HEK293 (cell line): ENCODE data around the gene POU2AF1.
A peak's percentile ranks its signal among the peaks of the same experiment; 100 is the strongest.

Experiments used
- CTCF ChIA-PET: fragments of 350-600 bp; formaldehyde crosslinking; extraction: SDS; loops from one replicate; lab custom pipeline; 2021; ENCODE audit warnings: antibody characterized with exemption; lab: Yijun Ruan, JAX
- POLR2A ChIA-PET: fragments of 300-600 bp; formaldehyde crosslinking; extraction: SDS; loops from one replicate; lab custom pipeline; 2020; ENCODE audit warnings: antibody characterized with exemption, inconsistent platforms; lab: Yijun Ruan, JAX
- H3K27ac ChIP-seq: fragments of 200-500 bp; sonication (Bioruptor generic); 2 replicates; pipeline ENCODE4 v1.5.1; 2014; ENCODE audit warnings: low read depth, low read length, control low read depth, inconsistent platforms; ENCODE audit errors: extremely low read depth
- H3K36me3 ChIP-seq, 2 experiments: fragments of 200-500 bp in 1 of 2; sonication (Bioruptor generic) in 1 of 2; 1 replicate in 1 of 2; 2 replicates in 1 of 2; pipeline ENCODE4 v1.5.1; 2014 to 2017; ENCODE audit warnings: inconsistent platforms in 2 of 2, low read length in 2 of 2; ENCODE audit not compliant: control insufficient read depth in 2 of 2, insufficient read depth in 1 of 2
- H3K4me1 ChIP-seq: fragments of 200-500 bp; sonication (Bioruptor generic); 2 replicates; pipeline ENCODE4 v1.5.1; 2014; ENCODE audit warnings: mild to moderate bottlenecking, low read length, inconsistent platforms; ENCODE audit not compliant: control insufficient read depth, insufficient read depth
- H3K4me3 ChIP-seq: 2 replicates; pipeline ENCODE4 v1.5.1; 2011; ENCODE audit warnings: low read depth, mild to moderate bottlenecking, control low read depth, low read length, moderate library complexity
- H3K9me3 ChIP-seq: fragments of 200-500 bp; sonication (Bioruptor generic); 2 replicates; pipeline ENCODE4 v1.5.1; 2014; ENCODE audit warnings: low read depth, low read length, inconsistent platforms; ENCODE audit not compliant: control insufficient read depth, insufficient read depth
- EGR2 ChIP-seq: fragments of 450-650 bp; formaldehyde crosslinking; IDR thresholded peaks from 2 replicates; pipeline ENCODE4 v1.5.1; 2016; ENCODE audit warnings: low read depth, missing biosample characterization, missing genetic modification characterization
- KLF1 ChIP-seq: fragments of 450-650 bp; formaldehyde crosslinking; IDR thresholded peaks from 2 replicates; pipeline ENCODE4 v1.5.1; 2016; ENCODE audit warnings: missing biosample characterization, missing genetic modification characterization
- KLF16 ChIP-seq: fragments of 450-650 bp; formaldehyde crosslinking; IDR thresholded peaks from 2 replicates; pipeline ENCODE4 v1.5.1; 2017; ENCODE audit warnings: missing biosample characterization, missing genetic modification characterization
- KLF9 ChIP-seq: fragments of 450-650 bp; formaldehyde crosslinking; IDR thresholded peaks from 2 replicates; pipeline ENCODE4 v1.5.1; 2016; ENCODE audit warnings: missing biosample characterization, missing genetic modification characterization, low read depth
- SCRT1 ChIP-seq: fragments of 450-650 bp; formaldehyde crosslinking; IDR thresholded peaks from 2 replicates; pipeline ENCODE4 v1.5.1; 2016; ENCODE audit warnings: missing biosample characterization, missing genetic modification characterization, borderline replicate concordance
- TCF7L2 ChIP-seq: IDR thresholded peaks from 2 replicates; pipeline ENCODE4 v1.6.1; 2011; ENCODE audit warnings: low read depth, mild to moderate bottlenecking, inconsistent platforms, low read length, moderate library complexity, borderline replicate concordance
- ZBTB17 ChIP-seq: fragments of 450-650 bp; formaldehyde crosslinking; IDR thresholded peaks from 2 replicates; pipeline ENCODE4 v1.5.1; 2016; ENCODE audit warnings: missing biosample characterization, missing genetic modification characterization
- ZFHX2 ChIP-seq: fragments of 450-650 bp; formaldehyde crosslinking; conservative IDR thresholded peaks from 2 replicates; pipeline ENCODE4 v1.5.1; 2016; ENCODE audit warnings: missing biosample characterization, missing genetic modification characterization
- ZNF133 ChIP-seq: fragments of 450-650 bp; formaldehyde crosslinking; IDR thresholded peaks from 2 replicates; pipeline ENCODE4 v1.5.1; 2016; ENCODE audit warnings: missing biosample characterization, missing genetic modification characterization
- ZNF174 ChIP-seq: fragments of 450-650 bp; formaldehyde crosslinking; IDR thresholded peaks from 2 replicates; pipeline ENCODE4 v1.5.0; 2017; ENCODE audit warnings: missing biosample characterization, mild to moderate bottlenecking, missing genetic modification characterization
- ZNF221 ChIP-seq: fragments of 450-650 bp; formaldehyde crosslinking; IDR thresholded peaks from 2 replicates; pipeline ENCODE4 v1.5.1; 2017; ENCODE audit warnings: missing biosample characterization, missing genetic modification characterization, borderline replicate concordance
- ZNF223 ChIP-seq: fragments of 450-650 bp; formaldehyde crosslinking; IDR thresholded peaks from 2 replicates; pipeline ENCODE4 v1.5.1; 2016; ENCODE audit warnings: missing biosample characterization, missing genetic modification characterization
- ZNF266 ChIP-seq: fragments of 450-650 bp; formaldehyde crosslinking; IDR thresholded peaks from 2 replicates; pipeline ENCODE4 v1.5.1; 2016; ENCODE audit warnings: missing biosample characterization, missing genetic modification characterization, low read depth
- ZNF274 ChIP-seq, 2 experiments: fragments of 200-500 bp in 1 of 2; fragments of 450-650 bp in 1 of 2; sonication (Bioruptor generic) in 1 of 2; formaldehyde crosslinking in 1 of 2; IDR thresholded peaks; 2 replicates each; pipeline versions ENCODE4 v1.5.1 to v1.6.1; 2014 to 2016; ENCODE audit warnings: borderline replicate concordance in 1 of 2, inconsistent platforms in 1 of 2, low read length in 1 of 2, missing biosample characterization in 1 of 2, missing genetic modification characterization in 1 of 2
- ZNF350 ChIP-seq: fragments of 450-650 bp; formaldehyde crosslinking; IDR thresholded peaks from 2 replicates; pipeline ENCODE4 v1.5.0; 2017; ENCODE audit warnings: missing biosample characterization, mild to moderate bottlenecking, missing genetic modification characterization
- ZNF354C ChIP-seq: fragments of 450-650 bp; formaldehyde crosslinking; IDR thresholded peaks from 2 replicates; pipeline ENCODE4 v1.5.1; 2016; ENCODE audit warnings: missing biosample characterization, missing genetic modification characterization, low read depth, borderline replicate concordance
- ZNF514 ChIP-seq: fragments of 450-650 bp; formaldehyde crosslinking; IDR thresholded peaks from 2 replicates; pipeline ENCODE4 v1.5.1; 2016; ENCODE audit warnings: missing biosample characterization, missing genetic modification characterization
- ZNF530 ChIP-seq: fragments of 450-650 bp; formaldehyde crosslinking; IDR thresholded peaks from 2 replicates; pipeline ENCODE4 v1.5.1; 2016; ENCODE audit warnings: low read depth, missing biosample characterization, missing genetic modification characterization
- ZNF623 ChIP-seq: fragments of 450-650 bp; formaldehyde crosslinking; IDR thresholded peaks from 2 replicates; pipeline ENCODE4 v1.5.1; 2016; ENCODE audit warnings: missing biosample characterization, missing genetic modification characterization
- ZNF654 ChIP-seq: fragments of 450-650 bp; formaldehyde crosslinking; IDR thresholded peaks from 2 replicates; pipeline ENCODE4 v1.5.1; 2016; ENCODE audit warnings: low read depth, missing biosample characterization, missing genetic modification characterization
- ZNF76 ChIP-seq: fragments of 450-650 bp; formaldehyde crosslinking; IDR thresholded peaks from 2 replicates; pipeline ENCODE4; 2016; ENCODE audit warnings: low read depth, missing biosample characterization, missing genetic modification characterization, borderline replicate concordance
- ZNF837 ChIP-seq: fragments of 450-650 bp; formaldehyde crosslinking; IDR thresholded peaks from 2 replicates; pipeline ENCODE4 v1.5.1; 2016; ENCODE audit warnings: missing biosample characterization, missing genetic modification characterization
- TF ChIP-seq, protein P1 (sequence below): fragments of 450-650 bp; formaldehyde crosslinking; IDR thresholded peaks from 2 replicates; pipeline ENCODE4 v1.5.1; 2016; ENCODE audit warnings: missing biosample characterization, missing genetic modification characterization
- TF ChIP-seq, protein P2 (sequence below): fragments of 450-650 bp; formaldehyde crosslinking; IDR thresholded peaks from 2 replicates; pipeline ENCODE4 v1.5.1; 2016; ENCODE audit warnings: missing biosample characterization, missing genetic modification characterization
- TF ChIP-seq, protein P3 (sequence below): fragments of 450-650 bp; formaldehyde crosslinking; conservative IDR thresholded peaks from 2 replicates; pipeline ENCODE4 v1.5.1; 2016; ENCODE audit warnings: low read depth, missing biosample characterization, missing genetic modification characterization

Gene POU2AF1

DNA sequence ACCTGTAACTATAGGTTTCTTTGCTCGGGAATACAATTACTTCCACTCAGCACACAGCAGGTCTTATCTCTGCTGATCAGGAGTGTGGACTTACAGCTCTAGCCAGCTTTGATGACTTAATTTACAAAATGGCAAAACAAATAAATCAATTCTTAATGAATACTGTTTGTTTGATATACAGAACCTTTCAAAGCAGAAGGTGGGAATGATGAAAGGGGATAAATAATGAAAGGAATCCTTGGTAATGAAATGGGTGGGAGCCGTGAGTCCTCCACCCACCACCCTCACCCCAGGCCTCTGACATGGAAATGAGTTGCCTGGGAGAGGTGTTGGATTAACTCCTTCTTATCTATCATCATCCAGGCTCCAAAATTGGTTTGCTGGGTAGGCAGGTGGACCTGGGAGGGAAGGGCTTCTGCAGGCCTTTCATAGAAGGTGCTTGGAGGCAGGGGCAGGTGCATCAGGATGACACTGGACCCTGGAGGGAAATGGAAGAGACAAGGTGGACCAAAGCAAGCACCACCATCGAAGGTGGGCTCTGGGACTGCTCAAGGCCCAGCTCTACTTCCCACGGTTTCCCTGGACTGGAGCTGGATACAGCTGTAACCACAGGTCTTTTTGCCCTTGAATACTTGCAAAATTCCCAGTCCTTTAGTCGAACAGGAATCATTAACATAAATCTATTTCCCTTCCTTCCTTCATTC, 23.0 kb downstream of the POU2AF1 start:
- ChIA-PET CTCF (interaction anchor here (0.6 kb wide), 1 partner anchor 80 kb away, joined by 3 read pairs; no protein-coding TSS in a partner anchor), POLR2A (no interaction called here)
- Histone ChIP-seq H3K9me3 (no peaks in the 10 kb centered on the region), H3K27ac (no peak overlapping the region), H3K36me3 (no peaks in the 10 kb centered on the region), H3K4me3 (no peak overlapping the region), H3K4me1 (no peaks in the 10 kb centered on the region)
- TF ChIP-seq EGR2 (tag by site-specific recombination) (0 out of 2 replicates have a peak, but pooled peaks have one; percentile 24), ZBTB17 (tag by site-specific recombination) (no peak), ZFHX2 (peak; percentile 29; the same call in 1 of the 2 replicates), KLF16 (tag by site-specific recombination) (no peak), SCRT1 (tag by site-specific recombination) (no peak), TCF7L2 (peak; percentile 66; the same call in 1 of the 2 replicates)

DNA sequence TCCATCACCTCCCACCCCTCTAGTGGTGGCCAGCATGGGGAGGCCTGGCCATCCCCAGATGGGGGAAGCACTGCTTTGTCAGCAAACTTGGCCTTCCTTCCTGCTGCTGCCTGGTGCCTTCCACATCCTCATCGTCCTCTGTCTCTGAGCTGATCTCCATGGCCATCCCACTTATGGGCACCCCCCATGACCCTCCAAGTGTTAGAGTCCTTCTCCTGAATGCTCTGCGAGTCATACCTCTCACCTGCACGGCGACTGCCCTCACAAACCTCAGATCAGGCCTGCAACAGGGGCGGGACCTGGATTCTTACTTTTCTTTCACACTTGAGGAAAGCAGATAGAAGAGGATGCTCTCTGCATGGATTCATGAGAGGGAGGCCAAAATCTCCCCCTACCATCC, 24.0 kb downstream of the POU2AF1 start:
- H3K36me3 ChIP-seq = no peaks in the 10 kb centered on the region
- POLR2A ChIA-PET = no interaction called here
- H3K4me3 ChIP-seq = no peak overlapping the region
- TF ChIP-seq KLF9 (no peak), ZNF654 (tag by site-specific recombination) (no peak), ZNF266 (no peak), ZNF514 (tag by site-specific recombination) (no peak), ZNF354C (tag by site-specific recombination) (no peak), ZNF274 (IDR thresholded peaks at IDR 0.05; ENCODE audit: low read length) (no peak), ZNF274 (tag by site-specific recombination; IDR thresholded peaks at IDR 0.05; ENCODE audit: borderline replicate concordance) (no peak), ZNF76 (no peak), ZNF133 (tag by site-specific recombination) (no peak), ZNF221 (tag by site-specific recombination) (no peak), EGR2 (tag by site-specific recombination) (no peak), ZNF350 (tag by site-specific recombination) (no peak), ZNF223 (no peak), ZNF174 (no peak)
- TF ChIP-seq, protein P1, sequence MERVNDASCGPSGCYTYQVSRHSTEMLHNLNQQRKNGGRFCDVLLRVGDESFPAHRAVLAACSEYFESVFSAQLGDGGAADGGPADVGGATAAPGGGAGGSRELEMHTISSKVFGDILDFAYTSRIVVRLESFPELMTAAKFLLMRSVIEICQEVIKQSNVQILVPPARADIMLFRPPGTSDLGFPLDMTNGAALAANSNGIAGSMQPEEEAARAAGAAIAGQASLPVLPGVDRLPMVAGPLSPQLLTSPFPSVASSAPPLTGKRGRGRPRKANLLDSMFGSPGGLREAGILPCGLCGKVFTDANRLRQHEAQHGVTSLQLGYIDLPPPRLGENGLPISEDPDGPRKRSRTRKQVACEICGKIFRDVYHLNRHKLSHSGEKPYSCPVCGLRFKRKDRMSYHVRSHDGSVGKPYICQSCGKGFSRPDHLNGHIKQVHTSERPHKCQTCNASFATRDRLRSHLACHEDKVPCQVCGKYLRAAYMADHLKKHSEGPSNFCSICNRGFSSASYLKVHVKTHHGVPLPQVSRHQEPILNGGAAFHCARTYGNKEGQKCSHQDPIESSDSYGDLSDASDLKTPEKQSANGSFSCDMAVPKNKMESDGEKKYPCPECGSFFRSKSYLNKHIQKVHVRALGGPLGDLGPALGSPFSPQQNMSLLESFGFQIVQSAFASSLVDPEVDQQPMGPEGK (tag by site-specific recombination) = no peak
- TF ChIP-seq, protein P2, sequence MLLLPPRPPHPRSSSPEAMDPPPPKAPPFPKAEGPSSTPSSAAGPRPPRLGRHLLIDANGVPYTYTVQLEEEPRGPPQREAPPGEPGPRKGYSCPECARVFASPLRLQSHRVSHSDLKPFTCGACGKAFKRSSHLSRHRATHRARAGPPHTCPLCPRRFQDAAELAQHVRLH (tag by site-specific recombination) = no peak
- TF ChIP-seq, all 188 proteins: peak for 0
- H3K9me3 ChIP-seq = no peaks in the 10 kb centered on the region
- CTCF ChIA-PET = no interaction called here
- no peak overlapping the region for H3K27ac ChIP-seq
- no peaks in the 10 kb centered on the region for H3K4me1 ChIP-seq

DNA sequence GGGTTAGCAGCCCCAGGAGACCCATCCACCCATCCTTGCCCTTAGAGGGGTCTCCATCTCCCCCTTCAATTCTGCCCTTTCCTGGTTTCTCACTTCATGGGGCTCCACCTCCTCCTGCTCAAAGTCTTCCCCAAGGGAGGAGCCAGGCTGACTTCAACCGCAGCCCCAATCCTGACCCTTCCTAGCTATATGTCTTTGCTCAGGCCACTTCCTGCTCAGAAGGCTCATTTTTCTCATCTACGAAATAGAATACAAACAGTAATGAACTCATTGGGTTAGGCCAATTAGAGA, 24.5 kb downstream of the POU2AF1 start:
- TF ChIP-seq ZNF623 (no peak), ZNF530 (no peak), KLF1 (tag by site-specific recombination) (no peak), ZNF837 (no peak), EGR2 (tag by site-specific recombination) (no peak)
- TF ChIP-seq, protein P3, sequence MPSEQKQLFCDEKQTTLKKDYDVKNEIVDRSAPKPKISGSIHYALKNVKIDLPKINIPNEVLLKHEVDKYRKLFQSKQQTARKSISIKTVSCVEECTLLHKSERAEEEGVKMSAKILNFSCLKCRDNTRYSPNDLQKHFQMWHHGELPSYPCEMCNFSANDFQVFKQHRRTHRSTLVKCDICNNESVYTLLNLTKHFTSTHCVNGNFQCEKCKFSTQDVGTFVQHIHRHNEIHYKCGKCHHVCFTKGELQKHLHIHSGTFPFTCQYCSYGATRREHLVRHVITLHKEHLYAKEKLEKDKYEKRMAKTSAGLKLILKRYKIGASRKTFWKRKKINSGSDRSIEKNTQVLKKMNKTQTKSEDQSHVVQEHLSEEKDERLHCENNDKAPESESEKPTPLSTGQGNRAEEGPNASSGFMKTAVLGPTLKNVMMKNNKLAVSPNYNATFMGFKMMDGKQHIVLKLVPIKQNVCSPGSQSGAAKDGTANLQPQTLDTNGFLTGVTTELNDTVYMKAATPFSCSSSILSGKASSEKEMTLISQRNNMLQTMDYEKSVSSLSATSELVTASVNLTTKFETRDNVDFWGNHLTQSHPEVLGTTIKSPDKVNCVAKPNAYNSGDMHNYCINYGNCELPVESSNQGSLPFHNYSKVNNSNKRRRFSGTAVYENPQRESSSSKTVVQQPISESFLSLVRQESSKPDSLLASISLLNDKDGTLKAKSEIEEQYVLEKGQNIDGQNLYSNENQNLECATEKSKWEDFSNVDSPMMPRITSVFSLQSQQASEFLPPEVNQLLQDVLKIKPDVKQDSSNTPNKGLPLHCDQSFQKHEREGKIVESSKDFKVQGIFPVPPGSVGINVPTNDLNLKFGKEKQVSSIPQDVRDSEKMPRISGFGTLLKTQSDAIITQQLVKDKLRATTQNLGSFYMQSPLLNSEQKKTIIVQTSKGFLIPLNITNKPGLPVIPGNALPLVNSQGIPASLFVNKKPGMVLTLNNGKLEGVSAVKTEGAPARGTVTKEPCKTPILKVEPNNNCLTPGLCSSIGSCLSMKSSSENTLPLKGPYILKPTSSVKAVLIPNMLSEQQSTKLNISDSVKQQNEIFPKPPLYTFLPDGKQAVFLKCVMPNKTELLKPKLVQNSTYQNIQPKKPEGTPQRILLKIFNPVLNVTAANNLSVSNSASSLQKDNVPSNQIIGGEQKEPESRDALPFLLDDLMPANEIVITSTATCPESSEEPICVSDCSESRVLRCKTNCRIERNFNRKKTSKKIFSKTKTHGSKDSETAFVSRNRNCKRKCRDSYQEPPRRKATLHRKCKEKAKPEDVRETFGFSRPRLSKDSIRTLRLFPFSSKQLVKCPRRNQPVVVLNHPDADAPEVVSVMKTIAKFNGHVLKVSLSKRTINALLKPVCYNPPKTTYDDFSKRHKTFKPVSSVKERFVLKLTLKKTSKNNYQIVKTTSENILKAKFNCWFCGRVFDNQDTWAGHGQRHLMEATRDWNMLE (tag by site-specific recombination) = no peak
- TF ChIP-seq, all 188 proteins: peak for 0
- Histone ChIP-seq H3K4me1 (no peaks in the 10 kb centered on the region), H3K27ac (no peak overlapping the region), H3K36me3 (no peaks in the 10 kb centered on the region), H3K9me3 (no peaks in the 10 kb centered on the region), H3K4me3 (no peak overlapping the region)
- POLR2A ChIA-PET = no interaction called here
- CTCF ChIA-PET = no interaction called here
